ENCODE measurements around the gene MCUB. TPM values are rescaled to one million over a fixed set of nuclear protein-coding genes. Genes with fewer than 3 reads are reported as not detected.
"Not testable (repeated sequence)": the region's sequence is repeated elsewhere in the genome, so short reads cannot be mapped to it uniquely, and the experiment has no call there.

Gene MCUB
- total and polyA plus RNA-seq, 2 donors (not counting 1 experiment from before 2014, with no cell fraction given): 19.0 to 20.6 TPM

- H3K36me3 ChIP-seq (ENCODE audit: control insufficient read depth, insufficient read depth, low read length): no peaks in the 10 kb centered on the region
- no peaks in the 10 kb centered on the region for H3K4me1 ChIP-seq (ENCODE audit: control insufficient read depth, extremely low read depth, insufficient read depth, low read length)
- no peaks in the 10 kb centered on the region for H3K27me3 ChIP-seq (ENCODE audit: control insufficient read depth, insufficient read depth, low read length)
- H2AFZ ChIP-seq (ENCODE audit: low read length): no peak overlapping the region
- no peaks in the 10 kb centered on the region for H3K9me3 ChIP-seq (ENCODE audit: control insufficient read depth, insufficient read depth, low read depth, low read length)
- TF ChIP-seq CTCF (conservative IDR thresholded peaks at IDR 0.05 in 1 of 2, IDR thresholded peaks at IDR 0.05 in 1 of 2; ENCODE audit: low read depth in 1 of 2, low read length in 2 of 2) (no peak), EZH2 (IDR thresholded peaks at IDR 0.05; ENCODE audit: low read length, missing control alignments) (no peak)
- H3K79me2 ChIP-seq (ENCODE audit: control insufficient read depth, insufficient read depth, low read length): no peaks in the 10 kb centered on the region
- H3K27ac ChIP-seq (ENCODE audit: insufficient read depth, low read length): no peak overlapping the region
- H3K4me3 ChIP-seq (replicated peaks in 1 of 4; ENCODE audit: control extremely low read depth in 1 of 4, insufficient read depth in 1 of 4, low read depth in 3 of 4, low read length in 4 of 4): no peak overlapping the region
- no peak overlapping the region for H3K4me2 ChIP-seq (ENCODE audit: extremely low read depth, insufficient read depth, low read length)
- no peaks in the 10 kb centered on the region for H4K20me1 ChIP-seq (ENCODE audit: control insufficient read depth, extremely low read depth, insufficient read depth, low read length)
- no peak overlapping the region for H3K9ac ChIP-seq (ENCODE audit: insufficient read depth, low read length)
- no peak for DNase-seq (ENCODE audit: low read depth in 2 of 2)
These were observed 15.1 kb downstream of the MCUB start for GRCh38 chr4:109574931-109575804.

DNA sequence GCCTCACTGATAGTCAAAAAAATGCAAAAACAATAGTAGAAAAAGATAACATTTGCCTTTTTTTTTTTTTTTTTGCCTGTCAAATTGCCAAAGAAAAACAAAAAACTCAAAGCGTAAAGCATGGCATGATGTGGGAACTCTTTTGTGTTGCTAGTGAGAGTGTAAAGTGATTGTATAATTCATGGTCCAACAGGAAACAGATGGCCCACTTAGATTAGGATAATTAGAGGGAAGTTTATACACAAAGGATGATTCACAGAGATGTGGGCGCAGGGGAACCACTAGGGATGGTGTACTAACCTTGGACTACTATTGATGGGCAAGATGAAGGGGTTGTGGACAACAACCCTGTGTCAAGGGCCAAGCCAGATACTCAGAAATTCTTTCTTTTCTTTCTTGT, 16.4 kb downstream of the MCUB start:
- Histone ChIP-seq H3K9ac (ENCODE audit: insufficient read depth, low read length) (no peak overlapping the region), H3K9me3 (ENCODE audit: control insufficient read depth, insufficient read depth, low read depth, low read length) (no peaks in the 10 kb centered on the region), H3K36me3 (ENCODE audit: control insufficient read depth, insufficient read depth, low read length) (no peaks in the 10 kb centered on the region), H3K4me1 (ENCODE audit: control insufficient read depth, extremely low read depth, insufficient read depth, low read length) (no peaks in the 10 kb centered on the region), H4K20me1 (ENCODE audit: control insufficient read depth, extremely low read depth, insufficient read depth, low read length) (no peaks in the 10 kb centered on the region), H3K27ac (ENCODE audit: insufficient read depth, low read length) (no peak overlapping the region), H3K79me2 (ENCODE audit: control insufficient read depth, insufficient read depth, low read length) (no peaks in the 10 kb centered on the region), H3K4me3 (replicated peaks in 1 of 4; ENCODE audit: control extremely low read depth in 1 of 4, insufficient read depth in 1 of 4, low read depth in 3 of 4, low read length in 4 of 4) (no peak overlapping the region), H2AFZ (ENCODE audit: low read length) (no peak overlapping the region), H3K4me2 (ENCODE audit: extremely low read depth, insufficient read depth, low read length) (no peak overlapping the region), H3K27me3 (ENCODE audit: control insufficient read depth, insufficient read depth, low read length) (no peaks in the 10 kb centered on the region)
- DNase-seq (ENCODE audit: low read depth in 2 of 2): peak in 1 of 2 donors; percentile 75
- no peak for TF ChIP-seq EZH2 (IDR thresholded peaks at IDR 0.05; ENCODE audit: low read length, missing control alignments)
- no peak for TF ChIP-seq CTCF (conservative IDR thresholded peaks at IDR 0.05 in 1 of 2, IDR thresholded peaks at IDR 0.05 in 1 of 2; ENCODE audit: low read depth in 1 of 2, low read length in 2 of 2)

DNA sequence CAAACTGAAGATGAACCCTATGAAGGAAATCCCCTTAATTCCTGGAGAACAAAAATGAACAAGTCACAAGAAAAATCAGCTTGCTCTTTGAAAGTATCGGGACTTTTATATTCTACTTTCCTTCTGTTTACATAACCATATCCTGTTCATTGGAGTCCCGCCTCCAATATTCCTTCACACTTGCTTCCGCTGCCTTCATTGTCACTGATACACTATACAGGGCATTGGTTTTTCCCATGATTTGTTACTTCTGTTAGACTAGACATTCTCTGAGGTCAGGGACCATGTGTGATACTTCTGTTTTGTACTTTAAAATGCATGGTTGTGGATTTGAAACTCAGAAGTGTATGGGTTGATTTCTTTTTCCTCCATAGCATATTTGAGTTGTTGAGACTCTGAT, 18.8 kb downstream of the MCUB start:
- Histone ChIP-seq H3K27ac (ENCODE audit: insufficient read depth, low read length) (no peak overlapping the region), H3K27me3 (ENCODE audit: control insufficient read depth, insufficient read depth, low read length) (no peaks in the 10 kb centered on the region), H3K9ac (ENCODE audit: insufficient read depth, low read length) (no peak overlapping the region), H4K20me1 (ENCODE audit: control insufficient read depth, extremely low read depth, insufficient read depth, low read length) (no peaks in the 10 kb centered on the region), H3K9me3 (ENCODE audit: control insufficient read depth, insufficient read depth, low read depth, low read length) (no peaks in the 10 kb centered on the region), H3K36me3 (ENCODE audit: control insufficient read depth, insufficient read depth, low read length) (no peaks in the 10 kb centered on the region), H3K4me2 (ENCODE audit: extremely low read depth, insufficient read depth, low read length) (no peak overlapping the region), H2AFZ (ENCODE audit: low read length) (no peak overlapping the region), H3K4me3 (replicated peaks in 1 of 4; ENCODE audit: control extremely low read depth in 1 of 4, insufficient read depth in 1 of 4, low read depth in 3 of 4, low read length in 4 of 4) (no peak overlapping the region), H3K79me2 (ENCODE audit: control insufficient read depth, insufficient read depth, low read length) (no peaks in the 10 kb centered on the region), H3K4me1 (ENCODE audit: control insufficient read depth, extremely low read depth, insufficient read depth, low read length) (no peaks in the 10 kb centered on the region)
- no peak for TF ChIP-seq CTCF (conservative IDR thresholded peaks at IDR 0.05 in 1 of 2, IDR thresholded peaks at IDR 0.05 in 1 of 2; ENCODE audit: low read depth in 1 of 2, low read length in 2 of 2)
- no peak for TF ChIP-seq EZH2 (IDR thresholded peaks at IDR 0.05; ENCODE audit: low read length, missing control alignments)
- no peak for DNase-seq (ENCODE audit: low read depth in 2 of 2)

DNA sequence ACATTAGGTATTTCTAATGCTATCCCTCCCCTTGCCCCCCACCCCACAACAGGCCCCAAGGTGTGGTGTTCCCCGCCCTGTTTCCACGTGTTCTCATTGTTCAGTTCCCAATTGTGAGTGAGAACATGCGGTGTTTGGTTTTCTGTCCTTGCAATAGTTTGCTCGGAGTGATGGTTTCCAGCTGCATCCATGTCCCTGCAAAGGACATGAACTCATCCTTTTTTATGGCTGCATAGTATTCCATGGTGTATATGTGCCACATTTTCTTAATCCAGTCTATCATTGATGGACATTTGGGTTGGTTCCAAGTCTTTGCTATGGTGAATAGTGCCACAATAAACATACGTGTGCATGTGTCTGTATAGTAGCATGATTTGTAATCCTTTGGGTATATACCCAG, 20.0 kb downstream of the MCUB start:
- H3K36me3 ChIP-seq (ENCODE audit: control insufficient read depth, insufficient read depth, low read length); H2AFZ ChIP-seq (ENCODE audit: low read length); H3K27ac ChIP-seq (ENCODE audit: insufficient read depth, low read length); H3K4me3 ChIP-seq (replicated peaks in 1 of 4; ENCODE audit: control extremely low read depth in 1 of 4, insufficient read depth in 1 of 4, low read depth in 3 of 4, low read length in 4 of 4); H4K20me1 ChIP-seq (ENCODE audit: control insufficient read depth, extremely low read depth, insufficient read depth, low read length); H3K27me3 ChIP-seq (ENCODE audit: control insufficient read depth, insufficient read depth, low read length); H3K4me1 ChIP-seq (ENCODE audit: control insufficient read depth, extremely low read depth, insufficient read depth, low read length); H3K79me2 ChIP-seq (ENCODE audit: control insufficient read depth, insufficient read depth, low read length); DNase-seq (ENCODE audit: low read depth in 2 of 2); H3K9me3 ChIP-seq (ENCODE audit: control insufficient read depth, insufficient read depth, low read depth, low read length); H3K9ac ChIP-seq (ENCODE audit: insufficient read depth, low read length); H3K4me2 ChIP-seq (ENCODE audit: extremely low read depth, insufficient read depth, low read length): not testable (repeated sequence)

Measured in fibroblast of lung (primary cell).